GM03348 (cell line): Measurements from ENCODE around the gene SNX12.
"Not testable (repeated sequence)": the region's sequence is repeated elsewhere in the genome, so short reads cannot be mapped to it uniquely, and the experiment has no call there.

ENCODE experiments used
- DNase-seq: peaks from one replicate; pipeline ENCODE4 v3.0.0; 2012; ENCODE audit warnings: low spot score

SNX12 gene

GRCh38 chrX:71091263-71091662 lies 23.1 kb upstream of the SNX12 start:
- DNase-seq: no peak

- no peak for DNase-seq
These were observed 17.8 kb upstream of the SNX12 start for GRCh38 chrX:71085900-71086299.

GRCh38 chrX:71082822-71083221 lies 14.7 kb upstream of the SNX12 start:
- no peak for DNase-seq

GRCh38 chrX:71082124-71082647 lies 14.1 kb upstream of the SNX12 start:
- DNase-seq: no peak

- no peak for DNase-seq
These were observed 13.4 kb upstream of the SNX12 start for GRCh38 chrX:71081330-71082123.

GRCh38 chrX:71070531-71070930 lies 2.4 kb upstream of the SNX12 start:
- DNase-seq: no peak

GRCh38 chrX:71067712-71068043 lies 456 bp downstream of the SNX12 start:
- no peak for DNase-seq

- no peak for DNase-seq
These were observed 1.0 kb downstream of the SNX12 start for GRCh38 chrX:71067089-71067488.

- DNase-seq: no peak
These were observed 8.0 kb downstream of the SNX12 start for GRCh38 chrX:71060127-71060526.

GRCh38 chrX:71057848-71058530 lies 10.1 kb downstream of the SNX12 start:
- DNase-seq: no peak

GRCh38 chrX:71056867-71057266 lies 11.3 kb downstream of the SNX12 start:
- DNase-seq: peak; percentile 21

- DNase-seq: no peak
These were observed 14.9 kb downstream of the SNX12 start for GRCh38 chrX:71053217-71053621.

- no peak for DNase-seq
These were observed 15.4 kb downstream of the SNX12 start for GRCh38 chrX:71052721-71053120.

- not testable (repeated sequence) for DNase-seq
These were observed 20.2 kb downstream of the SNX12 start for GRCh38 chrX:71047891-71048290.

GRCh38 chrX:71017396-71017939 lies 50.7 kb downstream of the SNX12 start:
- DNase-seq: no peak
